ENCODE data around the gene KCNAB1. TPM values are rescaled to one million over a fixed set of nuclear protein-coding genes. Genes with fewer than 3 reads are reported as not detected.

KCNAB1 gene
- total and polyA plus RNA-seq, 2 donors (not counting 3 experiments of a cell fraction or from before 2014, with no cell fraction given), result 0.21 TPM; not detected in 1

DNA sequence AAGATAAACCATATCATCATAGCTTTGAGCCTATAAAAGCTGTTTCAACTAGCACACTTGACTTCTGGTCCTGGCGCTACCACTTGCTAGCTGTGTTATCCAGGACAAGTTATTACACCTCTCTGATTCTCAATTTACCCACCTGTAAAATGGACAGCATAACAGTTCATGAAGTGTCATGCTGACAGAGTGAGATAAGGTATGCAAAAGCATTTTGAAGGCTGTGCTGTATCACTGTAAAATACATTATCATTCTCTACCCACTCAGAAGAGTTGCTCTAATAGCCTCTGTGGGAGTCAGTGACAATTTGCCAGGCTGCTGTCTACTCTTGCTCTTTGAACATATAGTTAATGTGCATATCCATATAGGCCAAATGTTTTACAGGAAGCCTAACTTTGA lies 341.5 kb downstream of the KCNAB1 start:
- H3K27me3 ChIP-seq (ENCODE audit: control insufficient read depth in 2 of 2, insufficient read depth in 2 of 2, low read length in 2 of 2), result no peaks in the 10 kb centered on the region
- ChIA-PET CTCF (interaction anchor here (1.1 to 1.6 kb wide), 5 partner anchors 12 to 330 kb away, joined by 3 to 12 read pairs (median 5); no protein-coding TSS in a partner anchor), POLR2A (no interaction called here)
- no peak overlapping the region for H3K4me3 ChIP-seq (replicated peaks in 1 of 3; ENCODE audit: insufficient read depth in 1 of 3, low read depth in 1 of 3, low read length in 3 of 3)
- dilution Hi-C loops (cut with MboI; ENCODE audit: extremely low pct_ligation_motif_present, low sequenced_read_pairs), result no loop called here
- H3K4me2 ChIP-seq (ENCODE audit: insufficient read depth, low read length), result no peak overlapping the region
- H3K27ac ChIP-seq (ENCODE audit: insufficient read depth, low read depth, low read length), result no peak overlapping the region
- TF ChIP-seq GATA2 (IDR thresholded peaks at IDR 0.05; ENCODE audit: insufficient read depth, insufficient read length, low read depth, low read length) (no peak), MYC (IDR thresholded peaks at IDR 0.05; ENCODE audit: low read depth, low read length) (no peak), POLR2AphosphoS5 (IDR thresholded peaks at IDR 0.05; ENCODE audit: insufficient read depth, low read depth, low read length) (no peak), JUN (IDR thresholded peaks at IDR 0.05; ENCODE audit: borderline replicate concordance, insufficient read depth, insufficient read length, low read depth) (no peak), POLR2A (IDR thresholded peaks at IDR 0.05; ENCODE audit: low read depth, low read length) (no peak), EZH2 (IDR thresholded peaks at IDR 0.05; ENCODE audit: borderline replicate concordance, low read depth, low read length, severe bottlenecking) (no peak), FOS (IDR thresholded peaks at IDR 0.05; ENCODE audit: borderline replicate concordance, insufficient read depth, low read length) (no peak)
- TF ChIP-seq, protein P1, sequence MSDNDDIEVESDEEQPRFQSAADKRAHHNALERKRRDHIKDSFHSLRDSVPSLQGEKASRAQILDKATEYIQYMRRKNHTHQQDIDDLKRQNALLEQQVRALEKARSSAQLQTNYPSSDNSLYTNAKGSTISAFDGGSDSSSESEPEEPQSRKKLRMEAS (IDR thresholded peaks at IDR 0.05; ENCODE audit: insufficient read depth, insufficient read length), result no peak
- TF ChIP-seq, protein P2, sequence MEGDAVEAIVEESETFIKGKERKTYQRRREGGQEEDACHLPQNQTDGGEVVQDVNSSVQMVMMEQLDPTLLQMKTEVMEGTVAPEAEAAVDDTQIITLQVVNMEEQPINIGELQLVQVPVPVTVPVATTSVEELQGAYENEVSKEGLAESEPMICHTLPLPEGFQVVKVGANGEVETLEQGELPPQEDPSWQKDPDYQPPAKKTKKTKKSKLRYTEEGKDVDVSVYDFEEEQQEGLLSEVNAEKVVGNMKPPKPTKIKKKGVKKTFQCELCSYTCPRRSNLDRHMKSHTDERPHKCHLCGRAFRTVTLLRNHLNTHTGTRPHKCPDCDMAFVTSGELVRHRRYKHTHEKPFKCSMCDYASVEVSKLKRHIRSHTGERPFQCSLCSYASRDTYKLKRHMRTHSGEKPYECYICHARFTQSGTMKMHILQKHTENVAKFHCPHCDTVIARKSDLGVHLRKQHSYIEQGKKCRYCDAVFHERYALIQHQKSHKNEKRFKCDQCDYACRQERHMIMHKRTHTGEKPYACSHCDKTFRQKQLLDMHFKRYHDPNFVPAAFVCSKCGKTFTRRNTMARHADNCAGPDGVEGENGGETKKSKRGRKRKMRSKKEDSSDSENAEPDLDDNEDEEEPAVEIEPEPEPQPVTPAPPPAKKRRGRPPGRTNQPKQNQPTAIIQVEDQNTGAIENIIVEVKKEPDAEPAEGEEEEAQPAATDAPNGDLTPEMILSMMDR (IDR thresholded peaks at IDR 0.05; ENCODE audit: extremely low read depth in 1 of 2, insufficient read depth in 1 of 2, low read depth in 1 of 2, low read length in 2 of 2), result no peak
- no peaks in the 10 kb centered on the region for H3K36me3 ChIP-seq (ENCODE audit: control insufficient read depth in 2 of 2, extremely low read depth in 1 of 2, insufficient read depth in 2 of 2, low read length in 2 of 2)
- no peaks in the 10 kb centered on the region for H4K20me1 ChIP-seq (replicated peaks; ENCODE audit: control insufficient read depth, extremely low read depth, insufficient read depth, low read length)
- no peak overlapping the region for H3K9ac ChIP-seq (replicated peaks; ENCODE audit: extremely low read depth, insufficient read depth, low read length)
- no peaks in the 10 kb centered on the region for H3K79me2 ChIP-seq (ENCODE audit: control insufficient read depth, insufficient read depth, low read length)
- no TSS peak for BruUV-seq (replicated peaks)
- no peak for DNase-seq (ENCODE audit: low read depth, low spot score)
- no peak for FAIRE-seq
- no peaks in the 10 kb centered on the region for H3K9me3 ChIP-seq (replicated peaks; ENCODE audit: control insufficient read depth, insufficient read depth, low read length)
- no peaks in the 10 kb centered on the region for H3K9me1 ChIP-seq (replicated peaks; ENCODE audit: control insufficient read depth, extremely low read depth, insufficient read depth, low read length)
- intact Hi-C loops (cut with micrococcal nuclease), result no loop called here
- H3K4me1 ChIP-seq (ENCODE audit: control insufficient read depth, extremely low read depth, insufficient read depth, low read length), result no peaks in the 10 kb centered on the region
- H2AFZ ChIP-seq (ENCODE audit: low read depth, low read length), result no peak overlapping the region

All from endothelial cell of umbilical vein (primary cell).